H9 (cell line): ENCODE results near the gene USP40. TPM values are rescaled to one million over a fixed set of nuclear protein-coding genes. Genes with fewer than 3 reads are reported as not detected.

ENCODE experiments used
- DNase-seq: peaks from one replicate; pipeline ENCODE4 v3.0.0-alpha.2; 2017
- H2AFZ ChIP-seq: one replicate; pipeline ENCODE4 v1.6.1; 2013; ENCODE audit warnings: mild to moderate bottlenecking, low read length, control low read depth, moderate library complexity
- H2AK5ac ChIP-seq: 2 replicates; pipeline ENCODE4 v1.6.1; 2013; ENCODE audit warnings: low read length, control low read depth, mixed read lengths; ENCODE audit not compliant: insufficient read length
- H2BK120ac ChIP-seq: one replicate; pipeline ENCODE4 v1.6.1; 2013; ENCODE audit warnings: low read depth, mild to moderate bottlenecking, low read length, control low read depth, inconsistent platforms; ENCODE audit not compliant: poor library complexity, severe bottlenecking
- H2BK12ac ChIP-seq: 2 replicates; pipeline ENCODE4 v1.6.1; 2013; ENCODE audit warnings: low read length, control low read depth, mixed read lengths, low read depth; ENCODE audit not compliant: insufficient read length
- H2BK15ac ChIP-seq: 2 replicates; pipeline ENCODE4 v1.6.1; 2013; ENCODE audit warnings: low read depth, low read length, control low read depth
- H2BK20ac ChIP-seq: one replicate; pipeline ENCODE4 v1.6.1; 2013; ENCODE audit warnings: low read depth, mild to moderate bottlenecking, low read length, control low read depth, inconsistent platforms; ENCODE audit not compliant: poor library complexity, severe bottlenecking
- H2BK5ac ChIP-seq: 2 replicates; pipeline ENCODE4 v1.6.1; 2013; ENCODE audit warnings: low read length, control low read depth, mixed read lengths; ENCODE audit not compliant: insufficient read length
- H3K14ac ChIP-seq: 2 replicates; pipeline ENCODE4 v1.6.1; 2013; ENCODE audit warnings: low read length, control low read depth; ENCODE audit not compliant: insufficient read depth
- H3K18ac ChIP-seq: 2 replicates; pipeline ENCODE4 v1.6.1; 2013; ENCODE audit warnings: low read depth, mild to moderate bottlenecking, mixed read lengths, low read length, control low read depth; ENCODE audit not compliant: insufficient read length
- H3K23ac ChIP-seq: 2 replicates; pipeline ENCODE4 v1.6.1; 2013; ENCODE audit warnings: low read length, control low read depth, mixed read lengths, low read depth; ENCODE audit not compliant: insufficient read length
- H3K23me2 ChIP-seq: 2 replicates; pipeline ENCODE4 v1.6.1; 2013; ENCODE audit warnings: low read depth, mild to moderate bottlenecking, mixed read lengths, low read length, control low read depth; ENCODE audit not compliant: insufficient read length, poor library complexity, severe bottlenecking
- H3K27ac ChIP-seq: 2 replicates; pipeline ENCODE4 v1.5.1; 2013; ENCODE audit warnings: low read length, control low read depth, mixed read lengths, low read depth; ENCODE audit not compliant: insufficient read length
- H3K27me3 ChIP-seq: 2 replicates; pipeline ENCODE4 v1.6.1; 2013; ENCODE audit warnings: low read length, control low read depth, inconsistent platforms; ENCODE audit not compliant: insufficient read depth
- H3K4ac ChIP-seq: 2 replicates; pipeline ENCODE4 v1.6.1; 2013; ENCODE audit warnings: low read depth, mild to moderate bottlenecking, control low read depth, inconsistent platforms, low read length, moderate library complexity
- H3K4me1 ChIP-seq: 2 replicates; pipeline ENCODE4 v1.6.1; 2013; ENCODE audit warnings: low read length, control low read depth, inconsistent platforms; ENCODE audit not compliant: insufficient read depth
- H3K4me2 ChIP-seq: 2 replicates; pipeline ENCODE4 v1.6.1; 2013; ENCODE audit warnings: low read length, control low read depth, mixed read lengths; ENCODE audit not compliant: insufficient read length, insufficient read depth
- H3K56ac ChIP-seq: 2 replicates; pipeline ENCODE4 v1.6.1; 2013; ENCODE audit warnings: low read depth, mild to moderate bottlenecking, mixed read lengths, low read length, control low read depth; ENCODE audit not compliant: insufficient read length
- H3K79me1 ChIP-seq: 2 replicates; pipeline ENCODE4 v1.6.1; 2013; ENCODE audit warnings: low read depth, mild to moderate bottlenecking, moderate library complexity, low read length, control low read depth, inconsistent platforms; ENCODE audit not compliant: insufficient read depth, poor library complexity, severe bottlenecking
- H3K79me2 ChIP-seq: 2 replicates; pipeline ENCODE4 v1.6.1; 2013; ENCODE audit warnings: low read length, control low read depth, inconsistent platforms; ENCODE audit not compliant: insufficient read depth
- H3K9ac ChIP-seq: 2 replicates; pipeline ENCODE4 v1.6.1; 2013; ENCODE audit warnings: low read length, control low read depth, mixed read lengths; ENCODE audit not compliant: insufficient read length; ENCODE audit errors: extremely low read depth
- H3K9me3 ChIP-seq: one replicate; pipeline ENCODE4 v1.6.1; 2013; ENCODE audit warnings: low read depth, low read length, inconsistent platforms; ENCODE audit not compliant: control insufficient read depth
- H3T11ph ChIP-seq: one replicate; pipeline ENCODE4 v1.6.1; 2013; ENCODE audit warnings: mild to moderate bottlenecking, low read length, control low read depth, inconsistent platforms
- H4K20me1 ChIP-seq: one replicate; pipeline ENCODE4 v1.6.1; 2013; ENCODE audit not compliant: control insufficient read depth, insufficient read length, insufficient read depth
- H4K5ac ChIP-seq: 2 replicates; pipeline ENCODE4 v1.6.1; 2013; ENCODE audit warnings: low read depth, mild to moderate bottlenecking, mixed read lengths, low read length, control low read depth; ENCODE audit not compliant: insufficient read length
- H4K8ac ChIP-seq: replicated peaks from 2 replicates; pipeline ENCODE4 v1.6.1; 2013; ENCODE audit warnings: low read length, control low read depth, mixed read lengths, low read depth; ENCODE audit not compliant: insufficient read length
- H4K91ac ChIP-seq: 2 replicates; pipeline ENCODE4 v1.6.1; 2013; ENCODE audit warnings: low read depth, mild to moderate bottlenecking, moderate library complexity, mixed read lengths, low read length, control low read depth; ENCODE audit not compliant: insufficient read length
- H3K27ac Mint-ChIP-seq, 3 experiments: 2 replicates in 2 of 3; 3 replicates in 1 of 3; pipeline ENCODE4 v1.8.0; 2020 to 2021; ENCODE audit warnings: mixed read lengths in 3 of 3, mild to moderate bottlenecking in 1 of 3, moderate library complexity in 1 of 3
- H3K27me3 Mint-ChIP-seq: 2 replicates; pipeline ENCODE4 v1.8.0; 2021; ENCODE audit warnings: low read depth, mild to moderate bottlenecking, moderate library complexity, mixed read lengths
- H3K36me3 Mint-ChIP-seq, 3 experiments: 2 replicates in 2 of 3; 3 replicates in 1 of 3; pipeline ENCODE4 v1.8.0; 2020 to 2021; ENCODE audit warnings: low read depth in 3 of 3, mixed read lengths in 3 of 3; ENCODE audit not compliant: insufficient read depth in 1 of 3
- H3K4me1 Mint-ChIP-seq, 2 experiments: 2 replicates each; pipeline ENCODE4 v1.8.0; 2020; ENCODE audit warnings: mixed read lengths in 2 of 2
- H3K4me3 Mint-ChIP-seq, 2 experiments: 2 replicates in 1 of 2; 3 replicates in 1 of 2; pipeline ENCODE4 v1.8.0; 2020 to 2021; ENCODE audit warnings: mild to moderate bottlenecking in 2 of 2, mixed read lengths in 2 of 2, moderate library complexity in 1 of 2
- H3K9me3 Mint-ChIP-seq, 2 experiments: 2 replicates in 1 of 2; 3 replicates in 1 of 2; pipeline ENCODE4 v1.8.0; 2020; ENCODE audit warnings: mild to moderate bottlenecking in 2 of 2, mixed read lengths in 2 of 2, moderate library complexity in 1 of 2
- CTCF ChIP-seq: fragments of 200-600 bp; sonication (generic); conservative IDR thresholded peaks from 3 replicates; pipeline ENCODE4 v1.8.0; 2021; ENCODE audit warnings: antibody characterized with exemption, mild to moderate bottlenecking
- WGBS: extraction: QIAGEN DNeasy Blood & Tissue Kit; methylation state at CpG from one replicate; pipeline ENCODE4 v1.1.7; 2013; ENCODE audit warnings: missing lambda C conversion rate, low lambda C conversion rate, mixed read lengths; ENCODE audit not compliant: insufficient read length; ENCODE audit errors: extremely low coverage; 5-methylcytosine and 5-hydroxymethylcytosine counted together
- total RNA-seq: library from RNA; stranded (reverse); gene quantifications from 2 replicates; pipeline ENCODE4 v1.2.1, GENCODE V29; 2021

The USP40 gene
- total RNA-seq, 1 experiment from 2014 or later: 7.5 TPM

- Histone ChIP-seq H2BK15ac (no peak overlapping the region), H3K4me1 (no peaks in the 10 kb centered on the region), H4K20me1 (no peaks in the 10 kb centered on the region), H4K5ac (no peak overlapping the region), H2BK20ac (no peak overlapping the region), H3K23ac (no peak overlapping the region), H3K79me1 (no peaks in the 10 kb centered on the region), H3K14ac (no peak overlapping the region), H3K9ac (no peak overlapping the region), H3K18ac (no peak overlapping the region), H4K91ac (no peak overlapping the region), H3K4ac (no peak overlapping the region), H2BK120ac (no peak overlapping the region), H3K27me3 (no peaks in the 10 kb centered on the region), H3K79me2 (no peaks in the 10 kb centered on the region), H3K9me3 (no peaks in the 10 kb centered on the region), H3T11ph (no peak overlapping the region), H3K23me2 (no peaks in the 10 kb centered on the region), H2BK5ac (no peak overlapping the region), H2AK5ac (no peak overlapping the region), H2BK12ac (no peak overlapping the region), H3K27ac (no peak overlapping the region), H2AFZ (no peak overlapping the region), H3K56ac (no peak overlapping the region), H3K4me2 (no peak overlapping the region), H4K8ac (no peak overlapping the region)
- TF ChIP-seq CTCF: no peak
- Mint-ChIP-seq H3K9me3 (no peaks in the 10 kb centered on the region; a peak in 1 of 5 replicates), H3K27ac (no peak overlapping the region; a peak in 1 of 7 replicates), H3K36me3 (peaks cover 4 to 7% (median 4%) of the 10 kb centered on the region in 3 experiments; a peak in 4 of 7 replicates), H3K4me3 (no peak overlapping the region), H3K4me1 (no peaks in the 10 kb centered on the region), H3K27me3 (no peaks in the 10 kb centered on the region; the same call in none of the 2 replicates)
- DNase-seq: no peak
- WGBS: no CpG with 5 or more reads among the region's 17 CpGs
Measured at GRCh38 chr2:233440314-233440713, 126.3 kb downstream of the USP40 start.
